ENCODE measurements around the gene TRPM2.
"Not testable (repeated sequence)": the region's sequence is repeated elsewhere in the genome, so short reads cannot be mapped to it uniquely, and the experiment has no call there.

TRPM2 gene

DNA sequence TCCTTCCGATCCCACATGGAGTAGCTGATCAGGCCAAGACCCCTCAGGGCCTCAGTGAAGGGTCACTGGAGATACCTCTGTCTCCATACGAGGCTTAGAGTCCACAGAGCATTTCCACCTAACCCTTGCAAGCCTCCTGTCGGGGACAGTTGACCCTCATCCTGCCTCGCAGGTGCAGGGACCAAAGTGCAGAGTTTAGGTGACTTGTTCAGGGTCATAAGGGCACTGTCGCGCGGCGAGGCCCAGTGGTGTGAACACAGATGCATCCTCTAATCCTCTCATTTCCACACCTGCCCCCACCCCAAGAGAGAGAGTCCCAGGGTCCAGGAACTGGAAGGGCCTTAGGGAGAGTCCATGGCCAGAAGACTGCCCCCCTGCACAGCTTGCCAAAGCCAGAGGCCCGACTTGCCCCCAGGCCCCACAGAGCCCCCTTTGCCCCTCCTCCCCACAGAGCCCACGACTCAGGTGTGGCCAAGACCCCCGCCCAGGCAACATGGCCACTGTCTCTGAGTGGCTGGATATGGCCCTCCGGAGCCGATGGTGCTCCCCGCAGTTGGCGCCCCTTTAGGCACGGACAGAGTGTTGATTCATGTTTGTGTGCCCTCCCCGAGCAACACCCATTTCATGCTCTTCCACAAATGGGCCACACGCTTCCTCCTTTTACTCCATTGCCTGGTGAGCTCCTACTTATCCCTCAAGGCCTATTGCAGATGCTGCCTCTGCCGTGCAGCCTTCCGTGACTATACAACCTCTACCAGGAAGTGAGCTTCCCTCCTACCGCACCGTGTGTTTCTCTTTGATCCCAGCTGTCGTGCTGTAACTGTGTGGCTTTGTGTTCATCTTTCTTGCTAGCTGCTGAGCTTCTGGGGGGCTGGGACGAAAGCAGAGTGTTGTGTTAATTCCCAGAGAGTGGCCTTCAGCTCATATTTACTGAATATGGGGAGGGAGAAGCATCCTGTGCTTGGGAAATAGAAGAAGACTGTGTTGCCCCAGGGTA is 1.7 kb downstream of the TRPM2 start:
- no peak for DNase-seq

DNA sequence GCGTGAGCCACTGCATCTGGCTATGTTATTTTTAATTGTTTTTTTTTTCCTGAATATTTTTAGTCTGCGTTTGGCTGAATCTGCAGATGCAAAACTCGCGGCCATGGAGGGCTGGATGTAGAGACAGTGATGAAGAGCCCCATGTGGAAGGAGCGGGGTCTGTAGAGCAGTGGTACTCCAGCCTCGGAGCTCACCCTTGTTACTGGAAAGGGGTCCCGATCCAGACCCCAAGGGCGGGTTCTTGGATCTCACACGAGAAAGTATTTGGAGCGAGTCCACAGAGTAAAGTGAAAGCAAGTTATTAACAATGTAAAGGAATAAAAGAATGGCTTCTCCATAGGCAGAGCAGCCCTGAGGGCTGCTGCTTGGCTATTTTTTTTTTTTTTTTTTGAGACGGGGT is 2.7 kb downstream of the TRPM2 start:
- no peak for DNase-seq

DNA sequence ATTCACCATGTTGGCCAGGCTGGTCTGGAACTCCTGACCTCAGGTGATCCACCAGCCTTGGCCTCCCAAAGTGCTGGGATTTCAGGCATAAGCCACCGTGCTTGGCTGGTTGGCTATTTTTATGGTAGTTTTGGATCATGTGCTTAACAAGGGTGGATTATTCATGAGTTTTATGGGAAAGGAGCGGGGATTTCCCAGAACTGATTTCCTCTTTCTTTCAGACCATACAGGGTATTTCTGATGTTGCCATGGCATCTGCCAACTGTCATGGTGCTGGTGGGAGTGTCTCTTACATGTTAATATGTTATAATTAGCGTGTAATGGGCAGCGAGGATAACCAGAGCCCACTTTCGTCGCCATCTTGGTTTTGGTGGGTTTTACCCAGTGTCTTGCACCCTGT is 3.2 kb downstream of the TRPM2 start:
- DNase-seq = no peak

DNA sequence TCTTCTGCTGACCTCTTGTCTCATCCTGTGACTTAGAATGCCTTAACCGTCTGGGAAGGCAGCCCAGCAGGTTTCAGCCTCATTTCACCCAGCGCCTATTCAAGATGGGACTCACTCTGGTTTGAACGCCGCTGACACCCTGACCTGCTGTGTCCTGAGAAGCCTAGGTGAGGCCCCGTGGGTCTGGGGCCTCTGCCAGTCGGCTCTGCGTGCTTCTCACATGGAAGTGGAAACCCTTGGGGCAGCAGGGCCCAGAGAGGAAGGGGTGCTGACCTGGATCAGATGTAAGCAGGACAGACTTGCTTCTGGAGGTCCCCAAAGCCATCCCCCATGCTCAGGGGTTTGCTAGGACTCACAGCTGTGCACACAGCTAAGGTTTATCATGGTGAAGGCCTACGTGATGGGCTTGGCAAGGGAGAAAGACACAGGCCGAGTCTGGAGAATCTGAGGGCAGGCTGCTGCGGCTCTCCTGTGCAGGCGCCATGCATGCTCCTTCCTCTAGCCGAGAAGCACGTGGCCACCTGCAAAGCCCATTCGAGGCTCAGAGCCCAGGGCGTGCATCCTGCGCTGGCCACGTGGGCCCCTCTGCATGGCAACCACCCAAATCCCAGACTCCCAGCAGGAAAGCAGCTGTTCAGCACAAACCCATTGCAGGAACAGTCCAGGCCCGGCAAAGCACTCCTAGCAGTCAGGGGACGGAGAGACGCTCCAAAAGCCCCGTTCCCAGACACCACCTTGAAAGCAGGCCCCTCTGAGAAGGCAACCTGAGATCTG is 3.8 kb downstream of the TRPM2 start:
- no peak for DNase-seq

DNA sequence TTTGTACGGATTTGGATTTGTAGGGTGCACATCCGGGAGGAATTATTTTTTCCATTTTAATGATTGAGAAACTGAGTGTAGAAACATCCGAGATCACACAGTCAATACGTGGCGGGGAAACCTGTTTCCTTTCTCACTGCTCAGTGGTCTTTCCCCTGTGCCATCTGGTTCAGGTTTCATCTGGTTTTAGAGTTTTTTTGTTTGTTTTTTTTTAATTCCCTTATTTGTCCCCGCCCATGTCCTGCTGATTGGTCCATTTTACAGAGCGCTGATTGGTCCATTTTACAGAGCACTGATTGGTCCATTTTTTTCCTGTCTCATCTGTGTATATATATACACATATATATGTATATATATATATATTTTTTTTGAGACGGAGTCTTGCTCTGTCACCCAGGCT is 6.0 kb downstream of the TRPM2 start:
- DNase-seq = no peak

DNA sequence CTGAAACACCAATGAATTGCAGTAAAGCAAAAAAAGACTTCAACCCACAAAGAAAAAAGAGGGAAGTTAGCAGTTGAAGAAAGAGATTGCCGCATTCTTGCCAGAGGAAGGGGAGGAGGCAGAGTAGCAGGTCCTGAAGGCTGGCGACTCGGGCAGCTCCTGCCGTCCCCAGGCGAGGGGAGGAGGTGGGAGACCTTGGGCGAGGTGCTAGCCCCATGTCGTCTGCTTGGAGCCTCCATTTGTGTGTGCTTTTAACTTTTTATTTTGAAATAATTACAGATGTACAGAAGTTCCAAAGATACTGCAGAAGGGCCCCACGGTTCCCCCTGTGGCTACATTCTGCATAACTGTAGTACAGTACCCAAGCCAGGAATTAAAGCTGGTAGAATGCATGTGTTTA is 6.7 kb downstream of the TRPM2 start:
- no peak for DNase-seq

DNA sequence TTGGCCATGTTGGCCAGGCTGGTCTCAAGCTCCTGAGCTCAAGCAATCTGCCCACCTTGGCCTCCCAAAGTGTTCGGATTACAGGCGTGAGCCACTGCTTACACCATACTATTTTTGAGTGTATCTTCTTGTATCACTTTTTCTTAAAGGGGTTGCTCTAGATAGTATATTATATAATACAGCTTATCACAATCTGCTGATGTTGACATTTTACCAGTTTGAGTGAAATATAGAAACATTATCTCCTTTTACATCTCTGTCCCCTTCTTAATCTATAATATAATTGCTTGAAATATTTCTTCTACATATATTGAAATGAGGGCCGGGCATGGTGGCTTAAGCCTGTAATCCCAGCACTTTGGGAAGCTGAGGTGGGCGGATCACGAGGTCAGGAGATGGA is 8.5 kb downstream of the TRPM2 start:
- not testable (repeated sequence) for DNase-seq

DNA sequence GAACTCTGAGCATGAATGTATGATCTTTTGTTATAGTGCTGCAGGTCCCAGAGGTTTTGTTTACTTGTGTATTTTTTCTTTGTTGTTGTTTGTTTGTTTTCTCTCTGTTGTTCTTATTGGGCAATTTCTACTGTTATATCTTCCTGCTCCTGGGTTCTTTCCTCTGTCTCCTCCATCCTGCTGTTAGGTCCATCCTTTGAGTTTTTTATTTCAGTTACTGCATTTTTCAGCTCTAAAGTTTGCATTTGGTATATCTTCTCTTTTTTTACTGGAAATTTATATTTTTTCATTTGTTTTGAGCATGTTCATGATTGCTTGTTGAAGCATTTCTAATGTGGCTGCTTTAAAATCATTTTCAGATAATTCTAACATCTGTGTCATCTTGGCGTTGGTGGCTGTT is 9.9 kb downstream of the TRPM2 start:
- no peak for DNase-seq

DNA sequence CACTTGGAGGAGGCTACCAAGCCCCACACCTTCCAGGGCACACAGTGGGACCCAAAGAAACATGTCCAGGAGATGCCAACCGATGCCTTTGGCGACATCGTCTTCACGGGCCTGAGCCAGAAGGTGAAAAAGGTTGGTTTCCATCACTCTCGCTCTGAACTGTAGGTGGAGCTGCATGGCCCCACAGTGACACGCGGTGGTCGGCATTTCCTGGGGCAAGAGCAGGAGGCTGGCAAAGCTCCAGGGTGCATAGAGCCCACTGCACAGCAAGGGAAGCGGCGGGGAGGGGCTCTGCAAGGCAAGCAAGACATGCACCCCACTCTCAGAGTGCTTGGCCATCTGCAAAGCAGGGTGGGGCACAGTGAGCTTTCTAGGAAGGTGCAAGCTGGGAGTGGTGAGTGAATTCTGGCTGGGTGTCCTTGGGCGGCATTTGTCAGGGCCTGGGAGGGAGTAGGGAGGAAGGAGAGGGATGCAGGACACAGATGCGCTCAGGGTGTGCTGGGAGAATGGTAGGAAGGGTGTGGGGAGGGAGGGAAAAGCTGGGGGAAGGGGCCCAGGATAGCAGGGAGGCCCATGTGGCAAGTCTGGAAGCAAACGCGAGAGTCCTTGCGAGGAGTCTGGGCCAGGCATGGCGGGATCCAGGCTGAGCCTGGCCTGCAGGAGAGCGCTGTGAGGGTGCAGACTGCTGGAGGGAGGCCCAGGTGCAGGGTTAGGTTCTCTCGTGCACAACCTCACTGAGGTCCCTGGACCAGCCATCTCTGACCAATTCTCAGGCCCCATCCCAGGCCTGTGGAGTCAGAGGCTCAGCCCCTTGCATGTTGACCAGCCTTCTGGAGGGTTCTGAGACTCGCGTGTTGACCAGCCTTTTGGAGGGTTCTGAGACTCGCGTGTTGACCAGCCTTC is 11.0 kb downstream of the TRPM2 start:
- DNase-seq = no peak

DNA sequence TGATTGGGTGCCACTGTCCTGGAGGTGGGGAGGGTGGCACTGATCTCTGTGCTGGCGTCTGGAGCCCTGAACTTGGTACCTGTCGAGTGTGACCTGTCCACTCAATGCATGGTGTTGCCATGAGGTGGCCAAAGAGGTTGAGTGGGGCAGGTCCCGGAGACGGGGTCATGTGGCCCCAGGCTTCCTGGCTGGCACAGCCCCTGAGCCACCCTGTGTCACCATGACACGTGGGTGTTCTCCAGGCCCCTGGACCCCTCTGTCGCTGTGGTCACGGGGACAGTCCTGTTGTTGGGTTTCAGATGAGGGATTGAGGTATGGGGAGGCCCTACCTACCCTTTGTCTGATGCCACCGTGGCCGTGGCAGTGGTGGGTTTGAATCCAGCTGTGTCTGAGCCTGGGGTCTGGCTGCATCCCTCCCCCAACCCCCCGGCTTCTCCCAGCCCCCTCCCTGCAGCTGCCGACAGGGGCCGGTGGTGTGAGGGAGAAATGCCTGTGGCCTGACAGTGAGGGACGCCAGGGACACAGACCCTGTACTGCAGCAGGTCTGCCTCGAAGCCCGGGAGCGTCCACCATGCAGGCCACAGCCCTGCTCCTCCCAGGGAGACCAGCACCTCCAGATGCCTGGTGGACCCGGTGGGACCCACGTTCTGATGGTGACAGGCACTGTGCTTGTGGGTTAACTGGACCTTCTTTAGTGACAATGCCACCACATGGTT is 12.0 kb downstream of the TRPM2 start:
- no peak for DNase-seq

DNA sequence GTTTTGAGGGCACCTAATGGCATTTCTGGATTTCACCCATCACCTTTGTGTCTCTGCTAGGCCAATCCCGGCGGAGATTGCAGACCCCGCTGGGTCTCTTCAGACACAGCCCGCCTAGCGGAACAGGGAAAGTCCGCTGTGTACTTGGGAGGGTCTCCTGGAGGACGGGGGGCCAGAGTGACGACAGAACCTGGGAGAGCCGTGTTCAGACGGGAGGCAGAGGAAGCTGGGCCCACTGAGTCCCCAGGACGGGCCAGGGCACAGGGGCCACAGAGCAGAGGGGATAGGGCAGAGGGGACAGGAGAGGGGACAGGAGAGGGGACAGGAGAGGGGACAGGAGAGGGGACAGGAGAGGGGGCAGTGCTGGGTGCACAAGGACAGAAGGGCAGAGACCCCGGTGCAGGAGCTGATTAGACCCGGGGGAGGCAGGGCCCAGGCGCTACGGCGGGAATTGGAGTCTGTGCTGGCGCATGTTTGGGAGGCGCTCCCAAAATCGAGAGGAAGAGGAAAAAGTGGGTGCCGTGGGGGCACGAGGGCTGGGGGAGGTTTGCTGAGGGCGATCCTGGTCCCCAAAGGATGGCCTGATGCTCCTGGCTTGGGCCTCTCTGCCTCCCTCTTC is 12.7 kb downstream of the TRPM2 start:
- no peak for DNase-seq

DNA sequence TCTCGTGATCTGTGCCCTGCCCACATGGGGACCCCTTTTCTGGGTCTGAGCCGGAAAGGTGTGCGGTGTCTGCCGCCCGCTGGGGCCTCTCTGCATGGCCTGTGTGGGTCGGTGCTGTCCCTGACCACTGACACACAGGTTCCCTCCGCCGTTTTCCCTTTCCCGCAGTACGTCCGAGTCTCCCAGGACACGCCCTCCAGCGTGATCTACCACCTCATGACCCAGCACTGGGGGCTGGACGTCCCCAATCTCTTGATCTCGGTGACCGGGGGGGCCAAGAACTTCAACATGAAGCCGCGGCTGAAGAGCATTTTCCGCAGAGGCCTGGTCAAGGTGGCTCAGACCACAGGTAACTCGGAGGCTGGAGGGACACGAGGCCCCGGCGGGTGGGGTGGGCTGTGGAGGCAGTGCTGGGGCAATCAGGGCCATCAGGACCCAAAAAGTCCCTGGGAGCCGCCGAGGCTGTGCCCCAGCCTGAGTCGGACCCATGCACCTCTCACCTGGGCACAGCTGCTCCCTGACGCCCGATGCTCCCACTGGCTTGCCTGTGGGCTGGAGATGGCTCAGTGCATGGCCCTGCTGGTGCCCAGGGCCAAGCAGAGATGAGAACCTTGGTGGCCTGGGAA is 13.3 kb downstream of the TRPM2 start:
- DNase-seq = no peak

DNA sequence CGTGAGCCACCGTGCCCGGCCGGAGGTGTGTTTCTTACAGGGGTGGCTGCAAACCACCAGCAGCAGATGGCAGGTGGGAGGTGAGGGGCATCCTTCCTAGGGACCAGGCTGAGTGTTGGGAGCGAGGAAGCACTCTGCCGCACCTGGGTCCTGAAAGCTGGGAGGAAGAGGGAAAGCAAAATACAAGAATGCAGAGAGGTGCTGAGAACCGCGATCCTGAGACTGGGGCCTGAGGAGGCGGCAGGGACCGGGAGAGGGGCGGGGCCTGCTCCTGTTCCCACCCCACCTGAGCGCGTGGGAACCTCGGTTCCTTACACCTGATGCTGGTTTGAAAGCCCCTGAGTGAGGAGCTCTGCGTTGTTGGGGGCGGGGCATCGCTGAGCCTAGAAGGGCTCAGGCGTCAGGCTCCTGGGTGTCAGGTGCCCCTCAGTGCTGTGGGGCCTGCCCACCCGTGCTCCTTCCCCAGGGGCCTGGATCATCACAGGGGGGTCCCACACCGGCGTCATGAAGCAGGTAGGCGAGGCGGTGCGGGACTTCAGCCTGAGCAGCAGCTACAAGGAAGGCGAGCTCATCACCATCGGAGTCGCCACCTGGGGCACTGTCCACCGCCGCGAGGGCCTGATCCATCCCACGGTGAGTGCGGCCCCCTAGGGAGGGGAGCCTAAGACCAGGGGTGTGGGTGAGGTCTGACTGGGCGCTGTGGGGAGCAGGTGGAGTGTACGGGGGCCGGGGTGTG is 15.5 kb downstream of the TRPM2 start:
- DNase-seq = no peak

DNA sequence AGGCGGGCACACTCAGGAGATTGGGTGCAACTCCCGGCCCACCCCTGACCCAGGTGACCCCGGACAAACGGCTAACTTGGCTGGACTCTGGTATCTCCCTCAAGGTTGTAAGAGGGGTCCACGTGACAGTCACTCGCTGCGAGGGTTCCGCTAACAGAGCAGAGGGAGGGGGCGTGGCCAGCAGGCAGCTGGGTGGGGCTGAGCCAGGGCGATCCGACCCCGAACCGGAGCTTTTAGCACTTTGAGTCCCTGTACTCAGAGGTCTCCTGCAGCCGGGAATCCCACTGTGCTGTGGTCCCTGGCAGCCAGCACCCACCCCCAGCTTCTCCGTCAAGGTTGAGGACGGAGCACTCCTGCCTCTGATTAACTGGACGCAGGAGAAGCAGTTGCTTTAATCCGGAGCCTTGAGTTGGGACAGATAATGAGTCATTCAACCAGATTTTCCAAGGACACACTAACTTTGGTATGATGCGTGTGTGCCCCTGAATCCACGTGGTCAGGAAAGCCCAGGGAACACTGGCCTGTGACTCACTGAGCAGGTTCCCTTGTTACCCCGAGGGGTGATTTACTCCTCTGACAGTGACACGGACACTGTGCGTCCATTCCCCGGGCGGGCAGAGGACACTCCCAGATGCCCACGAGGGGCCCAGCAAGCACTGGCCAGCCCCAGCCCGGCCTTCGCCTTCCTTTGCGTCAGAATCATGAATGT is 16.8 kb downstream of the TRPM2 start:
- peak; percentile 47 for DNase-seq

DNA sequence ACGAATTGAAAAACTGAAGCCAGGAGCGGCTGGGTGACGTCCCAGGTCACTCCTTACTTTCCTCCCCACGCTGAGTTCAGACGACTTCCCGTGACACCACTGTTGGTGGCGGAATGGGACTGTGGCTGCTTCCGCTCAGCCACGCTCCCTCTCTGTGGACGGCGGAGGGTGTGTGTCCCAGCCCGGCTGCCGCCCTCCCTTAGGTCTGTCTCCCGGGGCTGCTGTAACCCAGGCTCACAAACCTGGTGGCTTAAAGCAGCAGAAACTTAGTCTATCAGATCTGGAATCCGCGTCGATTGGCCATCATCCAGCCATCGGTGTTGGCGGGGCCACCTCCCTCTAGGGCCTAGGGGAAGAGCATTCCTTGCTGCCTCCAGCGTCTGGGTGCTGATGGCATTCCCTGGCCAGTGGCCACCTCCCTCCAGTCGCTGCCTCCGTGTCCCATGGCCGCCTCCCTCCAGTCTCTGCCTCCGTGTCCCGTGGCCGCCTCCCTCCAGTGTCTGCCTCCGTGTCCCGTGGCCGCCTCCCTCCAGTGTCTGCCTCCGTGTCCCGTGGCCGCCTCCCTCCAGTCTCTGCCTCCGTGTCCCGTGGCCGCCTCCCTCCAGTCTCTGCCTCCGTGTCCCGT is 17.5 kb downstream of the TRPM2 start:
- DNase-seq = no peak

DNA sequence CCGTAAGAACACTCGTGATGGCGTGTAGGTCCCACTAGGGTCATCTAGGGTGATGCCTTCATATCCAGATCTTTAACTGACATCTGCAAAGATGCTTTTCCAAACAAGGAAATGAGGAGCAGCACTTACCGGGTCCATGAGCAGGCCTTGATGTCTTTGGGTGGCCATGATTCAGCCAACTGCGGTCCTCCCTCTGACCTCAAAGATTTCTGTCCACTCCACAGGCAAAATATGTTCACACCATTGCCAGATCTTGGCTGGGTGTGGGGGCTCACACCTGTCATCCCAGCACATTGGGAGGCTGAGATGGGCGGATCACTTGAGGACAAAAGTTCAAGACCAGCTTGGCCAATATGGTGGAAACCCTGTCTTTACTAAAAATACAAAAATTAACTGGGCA is 18.2 kb downstream of the TRPM2 start:
- no peak for DNase-seq

DNA sequence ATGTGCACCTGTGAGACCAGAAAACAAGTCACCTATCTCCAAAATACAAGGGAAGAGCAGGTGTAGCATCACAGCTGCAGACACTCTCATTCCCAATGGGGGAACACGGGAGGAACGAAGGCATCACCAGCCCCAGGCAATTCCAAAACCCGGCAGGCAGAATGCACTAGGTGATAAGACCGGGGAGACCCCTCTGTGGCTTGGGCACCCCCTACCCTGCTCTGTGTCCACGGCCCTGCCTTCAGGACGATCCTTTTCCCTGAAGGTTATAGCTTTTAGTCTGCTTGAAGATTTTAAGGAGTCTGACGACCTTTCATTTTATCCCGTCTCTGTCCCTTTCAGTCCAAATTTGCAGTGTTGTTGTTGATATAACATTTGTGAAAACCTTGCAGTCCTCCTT is 19.2 kb downstream of the TRPM2 start:
- DNase-seq = no peak

DNA sequence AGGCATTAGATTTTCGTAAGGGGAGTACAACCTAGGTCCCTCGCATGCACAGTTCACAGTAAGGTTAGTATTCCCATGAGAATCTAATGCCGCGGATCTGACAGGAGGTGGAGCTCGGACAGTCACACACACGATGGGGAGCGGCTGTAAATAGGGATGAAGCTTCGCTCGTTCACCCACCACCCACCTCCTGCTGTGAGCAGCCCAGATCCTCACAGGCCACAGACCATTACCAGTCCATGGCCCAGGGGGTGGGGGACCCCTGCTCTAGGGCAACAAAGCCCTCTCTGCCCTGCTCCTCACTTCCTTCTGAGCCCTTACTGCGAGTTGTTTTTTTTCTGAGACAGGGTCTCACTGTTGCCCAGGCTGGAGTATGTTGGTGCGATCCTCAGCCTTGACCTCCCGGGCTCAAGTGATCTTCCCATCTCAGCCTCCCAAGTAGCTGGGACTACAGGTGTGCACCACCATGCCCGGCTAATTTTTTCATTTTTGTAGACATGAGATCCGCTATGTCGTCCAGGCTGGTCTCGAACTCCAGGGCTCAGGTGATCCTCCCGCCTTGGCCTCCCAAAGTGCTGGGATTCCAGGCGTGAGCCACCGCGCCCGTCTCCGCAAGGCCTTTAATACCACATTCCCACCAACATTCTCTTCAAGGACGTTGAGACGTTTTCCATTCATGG is 21.3 kb downstream of the TRPM2 start:
- no peak for DNase-seq
